GM19193 (cell line): ENCODE measurements around the gene HS3ST5.

Source experiments
- POLR2A ChIP-seq: IDR thresholded peaks from 4 replicates; pipeline ENCODE4 v1.6.1; 2011; ENCODE audit not compliant: insufficient read depth, insufficient read length; ENCODE audit errors: extremely low read depth

Gene HS3ST5

GRCh38 chr6:114260810-114261209 lies 82.0 kb downstream of the HS3ST5 start:
- TF ChIP-seq POLR2A = no peak

GRCh38 chr6:114258376-114258775 lies 84.4 kb downstream of the HS3ST5 start:
- no peak for TF ChIP-seq POLR2A

GRCh38 chr6:114253431-114253830 lies 89.4 kb downstream of the HS3ST5 start:
- no peak for TF ChIP-seq POLR2A

GRCh38 chr6:114249522-114249921 lies 93.3 kb downstream of the HS3ST5 start:
- TF ChIP-seq POLR2A = no peak

GRCh38 chr6:114247101-114247500 lies 95.7 kb downstream of the HS3ST5 start:
- no peak for TF ChIP-seq POLR2A

- no peak for TF ChIP-seq POLR2A
These were observed 102.0 kb downstream of the HS3ST5 start for GRCh38 chr6:114240796-114241195.

- no peak for TF ChIP-seq POLR2A
These were observed 114.1 kb downstream of the HS3ST5 start for GRCh38 chr6:114228675-114229074.

GRCh38 chr6:114227944-114228468 lies 114.8 kb downstream of the HS3ST5 start:
- TF ChIP-seq POLR2A = no peak

GRCh38 chr6:114220241-114220640 lies 122.6 kb downstream of the HS3ST5 start:
- TF ChIP-seq POLR2A = no peak

GRCh38 chr6:114218437-114219340 lies 124.1 kb downstream of the HS3ST5 start:
- TF ChIP-seq POLR2A = no peak

- no peak for TF ChIP-seq POLR2A
These were observed 125.9 kb downstream of the HS3ST5 start for GRCh38 chr6:114216789-114217467.

GRCh38 chr6:114210467-114210866 lies 132.4 kb downstream of the HS3ST5 start:
- TF ChIP-seq POLR2A = no peak

- TF ChIP-seq POLR2A = no peak
These were observed 139.4 kb downstream of the HS3ST5 start for GRCh38 chr6:114203460-114203859.

- TF ChIP-seq POLR2A = no peak
These were observed 140.4 kb downstream of the HS3ST5 start for GRCh38 chr6:114202389-114202788.

GRCh38 chr6:114200891-114201290 lies 141.9 kb downstream of the HS3ST5 start:
- no peak for TF ChIP-seq POLR2A

- TF ChIP-seq POLR2A = no peak
These were observed 147.0 kb downstream of the HS3ST5 start for GRCh38 chr6:114195631-114196403.

GRCh38 chr6:114195027-114195365 lies 147.8 kb downstream of the HS3ST5 start:
- no peak for TF ChIP-seq POLR2A
